GM18861 (cell line): Measurements from ENCODE around the gene KRTAP9-6.

Experiments used
- ATAC-seq: cut with Tn5 transposase; IDR thresholded peaks from one replicate; pipeline ENCODE4 v1.9.1; 2021; ENCODE audit not compliant: unreplicated experiment

The KRTAP9-6 gene

DNA sequence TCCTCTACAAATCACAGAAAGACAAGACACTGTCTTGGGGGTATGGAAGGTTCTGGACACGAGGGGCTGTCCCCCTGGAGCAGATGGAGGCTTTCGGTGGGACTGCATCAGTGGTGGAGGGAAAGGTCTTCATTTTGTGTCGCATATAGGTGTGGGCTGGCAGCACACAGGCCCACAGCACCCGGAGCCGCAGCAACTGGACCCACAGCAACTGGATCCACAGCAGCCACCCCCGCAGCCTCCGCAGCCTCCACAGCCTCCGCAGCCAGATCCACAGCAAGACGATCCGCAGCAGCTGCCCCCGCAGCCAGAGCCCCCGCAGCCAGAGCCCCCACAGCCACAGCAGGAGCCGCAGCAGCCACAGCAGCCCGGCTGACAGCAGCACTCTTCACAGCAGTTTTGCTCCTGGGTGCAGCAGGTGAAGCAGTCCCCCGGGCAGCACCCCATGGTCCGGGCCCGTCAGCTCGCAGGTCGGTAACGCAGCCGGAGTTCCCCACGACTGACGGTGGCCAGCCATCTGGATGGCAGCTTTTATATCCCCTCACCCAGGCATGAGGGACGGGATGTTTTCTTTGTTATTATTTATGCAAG lies 50.1 kb downstream of the KRTAP9-6 start, which contains the start of gene KRTAP17-1:
Gene KRTAP17-1, minus strand, starts transcription at position 507 of the 591 bp plus-strand sequence. Its CDS starts 60 bp downstream, at position 447.
- no peak for ATAC-seq
